ENCODE measurements around the gene FRMPD4. TPM values are rescaled to one million over a fixed set of nuclear protein-coding genes. Genes with fewer than 3 reads are reported as not detected.

FRMPD4 gene
- total RNA-seq, 1 donor, result not detected

DNA sequence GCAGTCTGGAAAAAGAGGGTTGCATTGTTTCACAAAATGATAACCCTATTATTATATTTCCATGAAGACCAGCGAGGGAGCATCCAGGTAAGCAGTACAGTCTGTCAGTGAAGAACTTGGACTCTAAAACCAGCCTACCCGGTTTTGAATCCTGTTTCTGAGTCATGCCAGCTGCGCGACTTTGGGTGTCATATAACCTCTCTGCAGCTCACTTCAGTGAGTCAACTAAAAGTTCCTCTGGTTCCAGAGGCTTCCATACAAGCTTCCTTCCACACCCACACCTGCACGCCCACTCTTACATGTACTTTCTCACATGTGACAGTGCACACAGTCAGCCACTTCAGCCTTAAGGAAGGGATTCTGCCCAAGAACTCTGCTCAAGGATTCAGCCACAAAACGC lies 603.1 kb downstream of the FRMPD4 start:
- H3K27me3 ChIP-seq (ENCODE audit: insufficient read depth, low read length), result no peaks in the 10 kb centered on the region
- H3K9me3 ChIP-seq (ENCODE audit: low read depth, low read length), result no peaks in the 10 kb centered on the region
- H3K4me3 ChIP-seq (ENCODE audit: low read length), result no peak overlapping the region
- no peaks in the 10 kb centered on the region for H3K4me1 ChIP-seq (ENCODE audit: insufficient read depth, low read length)

DNA sequence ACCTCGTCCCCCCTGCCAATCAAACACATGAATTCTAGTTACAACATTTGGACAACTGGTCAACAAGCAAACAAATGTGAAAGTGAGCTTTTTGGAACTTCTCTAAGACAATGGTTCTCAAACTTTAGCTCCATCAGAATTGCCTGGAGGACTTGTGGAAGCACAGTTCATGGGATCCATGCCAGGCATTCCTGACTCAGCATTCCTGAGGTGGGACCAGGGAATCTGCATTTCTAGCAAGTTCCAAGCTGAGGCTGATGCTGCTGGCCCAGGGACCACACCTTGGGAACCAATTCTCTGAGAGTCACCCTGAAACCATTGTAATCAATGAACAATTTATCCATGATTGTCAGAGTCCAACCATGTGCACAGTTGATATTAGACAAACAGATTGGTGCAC lies 609.2 kb downstream of the FRMPD4 start:
- H3K9me3 ChIP-seq (ENCODE audit: low read depth, low read length), result no peaks in the 10 kb centered on the region
- no peak overlapping the region for H3K4me3 ChIP-seq (ENCODE audit: low read length)
- H3K4me1 ChIP-seq (ENCODE audit: insufficient read depth, low read length), result no peaks in the 10 kb centered on the region
- no peaks in the 10 kb centered on the region for H3K27me3 ChIP-seq (ENCODE audit: insufficient read depth, low read length)

DNA sequence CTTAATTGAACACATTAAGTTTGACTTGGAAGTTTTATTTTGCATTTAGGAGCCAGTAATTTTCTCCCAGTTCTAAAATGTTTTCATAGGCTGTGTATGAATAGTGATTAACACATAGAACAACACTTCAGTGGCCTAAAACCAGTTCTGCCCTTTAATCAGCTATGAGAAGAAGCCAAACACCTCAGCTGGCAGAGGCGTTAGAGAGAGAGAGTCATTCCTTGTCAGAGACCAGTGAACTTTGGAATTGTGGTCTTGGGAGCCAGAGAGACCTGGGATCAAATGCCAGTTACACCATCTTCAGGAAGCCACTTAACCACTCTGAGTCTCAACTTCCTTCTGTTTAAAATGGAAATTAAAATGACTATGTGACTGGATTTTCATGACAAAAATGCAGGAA lies 613.6 kb downstream of the FRMPD4 start:
- Histone ChIP-seq H3K4me1 (ENCODE audit: insufficient read depth, low read length) (no peaks in the 10 kb centered on the region), H3K27me3 (ENCODE audit: insufficient read depth, low read length) (no peaks in the 10 kb centered on the region), H3K4me3 (ENCODE audit: low read length) (no peak overlapping the region), H3K9me3 (ENCODE audit: low read depth, low read length) (no peaks in the 10 kb centered on the region)

DNA sequence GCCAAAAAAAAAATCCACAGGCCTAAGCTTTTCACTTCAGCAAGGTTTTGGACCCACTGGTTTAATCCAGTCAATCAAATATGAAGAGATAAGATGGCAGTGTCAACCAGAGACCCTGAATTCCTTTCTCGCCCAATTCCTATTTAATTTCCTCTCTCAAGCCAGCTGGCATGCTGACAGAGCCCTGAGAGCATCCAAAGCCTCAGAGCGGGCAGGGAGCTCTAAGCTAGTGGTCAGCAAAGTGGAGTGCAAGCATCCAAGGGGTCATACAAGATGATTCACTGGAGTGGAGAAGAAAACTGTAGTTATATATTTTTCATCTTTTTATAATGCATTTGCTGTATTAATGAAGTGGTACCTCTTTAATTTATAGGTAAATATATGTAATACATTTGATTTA lies 615.1 kb downstream of the FRMPD4 start:
- no peaks in the 10 kb centered on the region for H3K9me3 ChIP-seq (ENCODE audit: low read depth, low read length)
- no peaks in the 10 kb centered on the region for H3K27me3 ChIP-seq (ENCODE audit: insufficient read depth, low read length)
- H3K4me1 ChIP-seq (ENCODE audit: insufficient read depth, low read length), result no peaks in the 10 kb centered on the region
- H3K4me3 ChIP-seq (ENCODE audit: low read length), result no peak overlapping the region

DNA sequence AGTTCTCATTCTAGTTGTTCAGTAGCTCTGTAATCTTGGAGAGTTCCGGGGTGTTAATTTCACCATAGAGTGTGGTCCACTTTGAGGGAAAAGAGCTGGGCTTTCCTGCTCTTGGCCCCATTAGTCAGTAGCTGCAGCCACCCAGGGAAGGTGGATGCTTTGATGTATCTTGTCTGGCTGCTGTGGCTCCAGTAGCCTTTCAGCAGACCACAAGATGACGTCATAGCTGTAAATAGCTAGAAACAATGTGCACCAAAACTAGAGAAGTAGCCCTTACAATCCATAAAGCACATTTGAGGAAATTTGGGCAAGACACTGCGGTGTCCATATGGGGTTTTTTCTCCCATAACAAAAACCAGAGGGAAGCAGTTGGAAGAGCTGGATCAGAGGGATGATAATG lies 620.0 kb downstream of the FRMPD4 start:
- Histone ChIP-seq H3K4me1 (ENCODE audit: insufficient read depth, low read length) (no peaks in the 10 kb centered on the region), H3K4me3 (ENCODE audit: low read length) (no peak overlapping the region), H3K9me3 (ENCODE audit: low read depth, low read length) (no peaks in the 10 kb centered on the region), H3K27me3 (ENCODE audit: insufficient read depth, low read length) (no peaks in the 10 kb centered on the region)

DNA sequence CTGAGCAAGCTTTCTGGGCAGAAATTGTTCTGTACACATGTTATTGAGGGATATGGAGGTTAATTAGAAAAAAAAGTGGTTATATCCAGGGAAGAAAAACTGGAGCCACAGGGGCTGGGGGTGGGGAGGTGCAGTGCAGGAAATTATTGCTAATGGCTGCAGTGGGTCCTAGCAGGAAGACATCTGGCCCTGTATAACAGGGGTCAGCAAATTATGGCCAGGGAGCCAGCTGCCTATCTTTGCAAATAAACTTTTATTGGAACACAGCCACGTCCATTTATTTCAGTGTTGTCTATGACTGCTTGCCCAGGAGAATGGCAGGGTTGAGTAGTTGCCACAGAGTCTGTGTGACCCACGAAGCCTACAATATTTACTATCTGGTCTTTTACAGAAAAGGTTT lies 629.6 kb downstream of the FRMPD4 start:
- no peak overlapping the region for H3K4me3 ChIP-seq (ENCODE audit: low read length)
- peaks cover 7% of the 10 kb centered on the region for H3K4me1 ChIP-seq (ENCODE audit: insufficient read depth, low read length)
- no peaks in the 10 kb centered on the region for H3K9me3 ChIP-seq (ENCODE audit: low read depth, low read length)
- H3K27me3 ChIP-seq (ENCODE audit: insufficient read depth, low read length), result peaks cover 2% of the 10 kb centered on the region

DNA sequence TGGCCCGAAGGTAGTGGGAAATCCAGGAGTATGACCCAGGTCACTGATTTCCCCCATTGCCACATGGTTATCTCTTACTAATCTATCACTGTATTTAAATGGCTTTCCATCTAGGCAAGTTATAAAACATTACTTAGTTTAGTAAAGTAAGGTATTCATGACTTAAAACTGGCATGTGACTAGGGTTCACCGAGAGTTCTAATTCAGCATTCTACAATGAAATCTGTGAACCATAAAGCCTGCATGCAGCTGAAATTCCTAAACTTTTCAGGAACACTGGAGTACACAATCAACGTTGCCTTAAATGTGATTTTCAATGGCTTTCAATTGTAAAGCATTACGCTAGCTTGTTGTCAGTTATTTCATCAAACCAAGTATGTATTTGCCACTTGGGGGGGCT lies 630.2 kb downstream of the FRMPD4 start:
- peaks cover 7% of the 10 kb centered on the region for H3K4me1 ChIP-seq (ENCODE audit: insufficient read depth, low read length)
- H3K4me3 ChIP-seq (ENCODE audit: low read length), result no peak overlapping the region
- H3K9me3 ChIP-seq (ENCODE audit: low read depth, low read length), result no peaks in the 10 kb centered on the region
- peaks cover 2% of the 10 kb centered on the region for H3K27me3 ChIP-seq (ENCODE audit: insufficient read depth, low read length)

DNA sequence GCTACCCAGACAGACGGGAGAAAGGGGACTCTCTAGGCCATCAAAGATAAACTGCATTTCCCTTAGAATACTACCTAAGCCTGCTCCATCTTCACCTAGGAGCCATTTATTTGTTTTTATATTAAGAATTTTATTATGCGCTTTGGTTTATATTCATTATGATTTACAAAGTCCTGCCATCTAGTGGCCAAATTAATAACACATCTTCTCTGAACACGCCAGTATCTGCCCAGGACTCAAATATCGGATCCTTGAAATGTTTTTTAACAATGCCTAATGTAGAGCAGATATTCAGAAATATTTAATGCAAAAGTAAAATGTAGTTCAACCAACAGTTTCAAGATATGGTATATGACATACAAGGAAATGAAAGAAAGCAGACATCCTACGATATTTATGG lies 632.2 kb downstream of the FRMPD4 start:
- Histone ChIP-seq H3K9me3 (ENCODE audit: low read depth, low read length) (no peaks in the 10 kb centered on the region), H3K4me1 (ENCODE audit: insufficient read depth, low read length) (peaks cover 7% of the 10 kb centered on the region), H3K4me3 (ENCODE audit: low read length) (no peak overlapping the region), H3K27me3 (ENCODE audit: insufficient read depth, low read length) (peaks cover 2% of the 10 kb centered on the region)

DNA sequence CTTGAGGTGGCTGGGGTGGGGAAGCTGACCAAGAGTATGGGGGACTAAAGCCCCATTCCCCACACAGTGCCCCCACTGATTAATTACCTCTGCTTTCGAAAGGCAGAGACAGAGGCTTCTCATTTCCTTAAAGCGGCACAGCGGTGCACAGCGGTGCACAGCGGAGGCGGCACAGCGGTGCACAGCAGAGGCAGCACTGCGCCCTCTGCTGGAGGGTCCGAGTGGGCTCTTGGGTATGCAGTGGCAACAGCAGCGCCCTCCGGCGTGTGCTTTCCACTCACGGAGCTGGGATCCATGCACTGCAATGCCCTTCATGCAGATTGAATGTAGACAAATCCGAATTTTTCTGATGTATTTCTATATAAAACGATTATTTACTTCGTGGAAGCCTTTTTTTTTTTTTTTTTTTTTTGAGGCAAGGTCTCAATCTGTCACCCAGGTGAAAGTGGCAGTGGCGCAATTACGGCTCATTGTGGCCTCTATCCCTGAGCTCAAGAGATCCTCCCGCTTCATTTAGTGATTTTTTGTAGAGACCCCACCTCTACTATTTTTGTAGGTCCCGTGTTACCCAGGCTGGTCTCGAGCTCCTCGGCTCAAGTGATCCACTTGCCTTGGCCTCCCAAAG lies 633.3 kb downstream of the FRMPD4 start:
- H3K4me1 ChIP-seq (ENCODE audit: insufficient read depth, low read length), result peaks cover 7% of the 10 kb centered on the region
- H3K27me3 ChIP-seq (ENCODE audit: insufficient read depth, low read length), result peaks cover 2% of the 10 kb centered on the region
- H3K4me3 ChIP-seq (ENCODE audit: low read length), result no peak overlapping the region
- no peaks in the 10 kb centered on the region for H3K9me3 ChIP-seq (ENCODE audit: low read depth, low read length)

Data from mononuclear cell (primary cell).